ENCODE data around the gene MRGPRG.

MRGPRG gene

DNA sequence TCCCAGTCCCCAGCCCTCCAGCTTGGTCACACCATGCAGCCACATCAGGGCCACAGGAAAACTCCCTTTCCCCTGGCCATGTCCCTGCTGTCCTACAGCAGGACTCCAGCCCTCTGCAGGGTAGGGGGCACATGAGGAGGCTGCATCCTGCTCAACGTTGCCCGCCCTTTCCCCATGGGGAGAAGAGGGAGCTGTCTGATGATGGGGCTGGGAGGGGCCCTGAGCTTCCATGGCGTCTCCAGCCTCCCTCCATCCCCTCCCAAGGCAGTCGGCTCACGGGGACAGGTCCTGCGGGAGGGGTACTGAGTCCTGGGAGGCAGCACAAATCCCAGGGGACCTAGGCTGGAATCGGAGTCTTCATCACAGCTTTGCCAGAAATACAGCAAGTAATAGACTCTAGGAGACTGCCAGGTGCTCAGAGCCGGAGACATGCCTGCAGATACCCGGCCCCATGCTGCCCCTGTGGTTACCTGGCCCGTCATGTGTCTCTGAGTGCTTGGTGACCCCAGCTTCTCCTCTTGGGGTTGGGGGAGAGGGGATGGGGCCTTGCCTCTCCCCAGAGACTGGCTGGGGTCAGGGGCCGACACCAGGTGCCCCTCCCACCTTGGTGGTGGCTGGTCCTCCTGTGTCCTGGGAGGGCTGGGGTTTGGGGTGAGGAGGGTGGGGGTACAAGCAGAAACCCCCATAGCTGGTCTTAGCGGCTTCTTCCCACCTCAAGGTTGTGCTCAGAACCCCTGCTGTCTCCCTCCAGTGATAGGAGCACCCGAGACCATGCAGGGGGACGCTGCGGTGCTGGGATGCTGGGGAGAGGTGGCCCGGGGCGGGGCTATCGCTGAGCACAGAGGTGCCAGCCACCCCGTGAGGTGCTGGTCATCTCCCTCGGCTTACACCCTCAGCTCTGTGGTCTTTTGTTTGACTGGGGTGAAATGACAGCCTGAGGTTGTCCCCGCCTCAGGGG is 11.3 kb upstream of the MRGPRG start:
- Mint-ChIP-seq H3K27ac (no peak overlapping the region), H3K36me3 (ENCODE audit: low read depth) (no peaks in the 10 kb centered on the region), H3K4me1 (ENCODE audit: low read depth) (no peaks in the 10 kb centered on the region), H3K27me3 (peaks cover under 1% of the 10 kb centered on the region), H3K4me3 (no peak overlapping the region), H3K9me3 (no peaks in the 10 kb centered on the region)
- DNase-seq: no peak

DNA sequence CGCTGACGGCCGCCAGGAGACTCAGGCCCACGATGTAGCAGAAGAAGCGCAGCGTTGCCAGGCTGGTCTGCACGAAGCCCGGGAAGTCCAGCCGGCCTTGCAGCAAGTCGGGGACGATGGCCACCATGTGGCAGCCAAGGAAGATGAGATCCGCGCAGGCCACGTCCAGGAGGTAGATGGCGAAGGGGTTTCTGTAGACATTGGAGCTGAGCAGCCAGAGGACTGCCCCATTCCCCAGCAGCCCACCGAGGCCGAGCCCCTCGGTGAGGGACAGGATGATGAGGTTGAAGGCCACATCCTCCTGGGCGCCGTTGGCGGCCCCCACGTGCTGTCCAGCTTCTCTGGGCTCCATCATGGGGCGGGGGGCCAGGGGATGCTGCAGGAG is 9.8 kb upstream of the MRGPRG start:
- DNase-seq: no peak
- Mint-ChIP-seq H3K9me3 (no peaks in the 10 kb centered on the region), H3K27me3 (peaks cover 10% of the 10 kb centered on the region), H3K27ac (no peak overlapping the region), H3K4me3 (no peak overlapping the region), H3K36me3 (ENCODE audit: low read depth) (no peaks in the 10 kb centered on the region), H3K4me1 (ENCODE audit: low read depth) (peaks cover 2% of the 10 kb centered on the region)

DNA sequence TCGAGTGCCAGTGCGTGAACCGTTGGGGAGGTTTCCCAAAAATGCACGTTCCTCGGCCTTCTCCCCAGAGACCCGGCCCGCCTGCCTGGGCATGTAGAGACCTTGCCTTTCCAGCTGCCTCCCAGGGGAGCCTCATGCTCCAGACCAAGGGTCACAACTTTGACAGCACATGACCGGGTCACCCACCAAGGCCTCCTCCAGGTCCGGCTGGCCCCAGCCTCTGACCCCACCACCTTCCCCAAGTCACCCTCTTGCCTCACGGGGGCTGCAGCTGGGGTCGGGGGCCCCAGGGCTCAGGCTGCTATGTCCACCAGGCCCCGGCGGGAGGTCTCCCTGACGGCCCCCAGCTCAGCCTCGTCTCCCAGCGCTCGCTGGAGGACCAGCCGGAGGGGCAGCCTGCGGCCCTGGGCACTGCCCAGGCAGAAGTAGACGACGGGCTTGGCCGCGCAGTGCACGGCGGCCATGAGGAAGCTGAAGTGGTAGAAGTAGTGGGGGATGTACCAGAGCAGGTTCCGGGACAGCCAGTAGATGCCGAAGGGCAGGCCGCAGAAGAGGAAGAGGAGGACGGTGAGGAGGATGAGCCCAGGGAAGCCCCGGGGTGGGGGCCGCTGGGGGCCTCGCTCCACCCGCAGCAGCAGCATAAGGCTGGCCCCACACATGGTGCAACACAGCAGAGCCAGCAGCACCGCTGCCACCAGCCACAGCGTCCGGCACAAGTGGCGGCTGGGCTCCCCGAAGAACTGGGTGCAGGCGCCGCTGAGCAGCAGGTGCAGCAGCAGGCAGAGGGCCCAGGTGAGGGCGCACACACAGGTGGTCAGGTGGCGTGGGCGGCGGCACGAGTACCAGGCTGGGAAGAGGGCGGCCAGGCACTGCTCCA is 9.2 kb upstream of the MRGPRG start:
- Mint-ChIP-seq H3K4me3 (no peak overlapping the region), H3K4me1 (ENCODE audit: low read depth) (peaks cover 6% of the 10 kb centered on the region), H3K27ac (no peak overlapping the region), H3K9me3 (no peaks in the 10 kb centered on the region), H3K36me3 (ENCODE audit: low read depth) (no peaks in the 10 kb centered on the region), H3K27me3 (peaks cover 10% of the 10 kb centered on the region)
- no peak for DNase-seq

DNA sequence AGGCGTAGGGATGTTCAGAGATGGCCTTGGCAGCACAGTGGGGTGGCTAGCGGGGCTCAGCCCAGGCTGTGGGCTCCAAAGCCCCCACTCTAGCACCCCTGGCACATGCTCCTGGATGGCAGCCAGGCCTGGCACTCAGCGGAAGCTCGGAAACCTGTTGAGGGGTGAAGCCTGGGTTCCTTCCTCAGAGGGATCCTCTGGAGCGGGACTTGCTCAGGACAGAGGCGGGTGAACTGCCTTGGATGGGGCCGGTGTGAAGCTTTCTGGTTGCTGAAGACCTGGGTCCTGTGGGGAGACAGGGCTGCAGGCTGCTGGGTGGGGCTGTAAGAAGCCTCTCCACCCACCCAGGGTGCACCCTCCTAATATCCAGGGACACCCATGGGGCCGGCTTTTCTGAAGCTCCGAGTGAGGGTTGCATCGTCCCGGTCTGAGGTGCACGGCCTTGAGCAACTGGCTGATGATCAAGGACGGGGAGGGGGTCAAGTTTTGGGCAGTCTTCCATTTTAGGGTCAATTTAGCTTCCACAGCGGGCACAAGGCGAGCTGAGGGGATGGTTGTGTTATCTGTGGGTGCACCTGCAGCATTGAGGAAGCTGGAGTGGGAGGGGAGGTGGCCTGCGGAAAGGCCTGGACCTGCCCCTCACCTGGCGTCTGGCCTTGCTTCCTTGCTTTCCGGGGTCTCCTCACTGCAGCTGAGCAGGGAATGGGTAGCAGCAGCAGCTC is 8.4 kb upstream of the MRGPRG start:
- Mint-ChIP-seq H3K27me3 (peaks cover 14% of the 10 kb centered on the region), H3K27ac (no peak overlapping the region), H3K4me1 (ENCODE audit: low read depth) (peaks cover 7% of the 10 kb centered on the region), H3K4me3 (no peak overlapping the region), H3K9me3 (no peaks in the 10 kb centered on the region), H3K36me3 (ENCODE audit: low read depth) (no peaks in the 10 kb centered on the region)
- DNase-seq: no peak

DNA sequence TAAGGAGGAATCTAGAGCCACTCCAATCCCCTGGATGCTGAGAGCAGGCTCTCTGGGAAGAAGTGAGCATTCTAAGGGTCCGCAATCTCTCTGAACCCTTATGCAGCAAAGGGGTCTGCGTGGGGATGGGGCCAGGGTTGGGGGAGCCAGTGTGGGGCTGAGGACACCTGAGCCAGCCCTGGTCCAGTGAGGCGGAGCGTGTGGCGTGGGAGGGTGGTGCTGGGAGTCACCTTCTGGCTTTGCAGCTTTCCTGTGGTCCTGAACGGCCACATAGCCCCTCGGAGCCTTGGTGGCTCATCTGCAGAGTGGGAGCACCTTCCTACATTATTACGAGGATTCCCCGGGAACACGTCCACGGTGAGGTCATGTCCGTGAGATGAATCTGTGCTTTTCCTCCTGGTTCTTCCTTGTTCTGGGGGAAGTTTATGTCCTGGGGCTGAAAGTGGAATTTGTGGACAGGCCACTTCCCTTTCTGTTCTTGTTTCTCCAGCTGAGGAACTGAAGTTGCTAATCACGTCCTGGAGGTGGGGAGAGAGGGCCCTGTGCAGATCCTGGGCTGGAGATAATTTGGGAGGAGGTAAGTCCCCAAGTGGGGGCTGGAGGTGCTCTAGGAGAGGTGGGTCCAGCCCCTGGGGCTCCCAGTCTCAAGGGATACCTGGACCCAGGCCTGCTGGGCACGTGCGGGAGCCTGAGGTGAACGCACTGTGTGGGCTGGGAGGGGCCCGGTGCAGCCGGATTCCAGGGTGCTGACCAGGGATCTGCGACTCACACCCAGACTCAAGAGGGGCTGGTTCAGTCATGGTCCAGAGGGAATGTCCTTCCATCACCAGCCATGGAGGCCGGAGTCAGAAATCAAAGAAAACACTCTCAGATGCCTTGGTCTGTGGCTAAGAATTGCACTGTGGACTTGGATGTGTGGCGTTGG is 7.5 kb upstream of the MRGPRG start:
- H3K27ac Mint-ChIP-seq: no peak overlapping the region
- H3K4me1 Mint-ChIP-seq (ENCODE audit: low read depth): peaks cover 7% of the 10 kb centered on the region
- no peak for DNase-seq
- no peaks in the 10 kb centered on the region for H3K36me3 Mint-ChIP-seq (ENCODE audit: low read depth)
- no peaks in the 10 kb centered on the region for H3K9me3 Mint-ChIP-seq
- H3K27me3 Mint-ChIP-seq: peaks cover 14% of the 10 kb centered on the region
- no peak overlapping the region for H3K4me3 Mint-ChIP-seq

DNA sequence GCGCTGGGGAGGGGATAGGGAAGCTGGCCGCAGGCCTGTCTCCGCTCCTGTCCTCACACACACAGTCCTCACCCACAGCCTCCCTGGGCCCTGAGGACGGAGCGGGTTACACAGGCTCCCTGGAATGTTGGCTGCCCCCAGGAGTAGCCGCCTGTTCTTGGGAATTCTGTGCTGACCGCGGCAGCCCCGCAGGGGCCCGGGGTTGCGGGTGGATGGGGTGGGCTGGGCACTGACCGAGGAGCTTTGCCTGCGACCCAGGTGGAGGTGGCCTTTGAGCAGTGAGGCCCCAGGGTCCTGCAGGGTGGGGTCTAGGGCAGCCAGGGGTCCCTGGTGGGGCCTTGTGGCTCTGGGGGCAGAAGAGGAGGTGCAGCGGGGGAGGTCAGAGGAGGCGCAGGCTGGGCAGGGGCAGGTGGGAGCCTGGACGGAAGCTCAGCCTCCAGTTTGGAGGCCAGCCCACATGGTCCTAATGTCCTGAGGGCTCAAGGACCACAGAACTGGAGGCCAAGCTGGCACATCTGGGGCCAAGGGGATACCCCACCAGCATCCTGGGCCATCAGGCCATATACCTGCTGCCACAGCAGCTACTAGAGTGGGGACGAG is 6.6 kb upstream of the MRGPRG start:
- no peak overlapping the region for H3K4me3 Mint-ChIP-seq
- peaks cover 14% of the 10 kb centered on the region for H3K27me3 Mint-ChIP-seq
- H3K9me3 Mint-ChIP-seq: no peaks in the 10 kb centered on the region
- DNase-seq: no peak
- no peak overlapping the region for H3K27ac Mint-ChIP-seq
- no peaks in the 10 kb centered on the region for H3K36me3 Mint-ChIP-seq (ENCODE audit: low read depth)
- peaks cover 7% of the 10 kb centered on the region for H3K4me1 Mint-ChIP-seq (ENCODE audit: low read depth)

DNA sequence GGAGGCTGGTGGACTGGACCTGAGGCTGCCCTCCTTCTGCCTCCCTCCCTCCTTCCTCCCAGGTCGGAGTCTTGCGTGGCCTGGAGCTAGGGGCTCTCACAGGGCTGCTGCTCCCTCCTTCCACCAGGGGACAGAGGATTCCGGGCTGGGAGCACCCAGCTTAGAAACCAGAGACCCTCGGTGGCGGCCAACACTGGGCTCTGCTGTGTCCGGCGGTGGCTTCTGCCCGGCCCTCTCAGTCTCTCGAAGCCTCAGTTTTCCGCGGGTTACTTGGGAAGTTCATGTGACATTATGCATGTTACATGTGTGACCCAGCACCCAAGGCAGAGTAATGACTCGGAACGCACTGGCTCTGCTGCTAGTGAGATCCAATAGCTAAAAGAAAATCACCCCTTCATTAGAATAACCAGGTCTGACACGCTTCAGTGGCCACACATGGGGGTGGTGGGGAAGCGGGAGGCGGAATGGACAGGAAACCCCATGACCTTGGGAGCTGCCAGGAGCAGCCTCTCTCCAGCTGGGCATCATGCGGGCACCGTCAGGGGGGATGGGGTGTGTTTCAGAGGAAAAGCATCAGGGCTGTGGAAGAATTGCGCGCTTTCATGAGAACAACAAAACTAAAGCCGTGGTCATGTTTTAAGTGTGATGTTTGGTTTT is 5.9 kb upstream of the MRGPRG start:
- Mint-ChIP-seq H3K36me3 (ENCODE audit: low read depth) (no peaks in the 10 kb centered on the region), H3K27ac (no peak overlapping the region), H3K4me3 (no peak overlapping the region), H3K4me1 (ENCODE audit: low read depth) (peaks cover 7% of the 10 kb centered on the region), H3K9me3 (no peaks in the 10 kb centered on the region), H3K27me3 (peaks cover 14% of the 10 kb centered on the region)
- no peak for DNase-seq

DNA sequence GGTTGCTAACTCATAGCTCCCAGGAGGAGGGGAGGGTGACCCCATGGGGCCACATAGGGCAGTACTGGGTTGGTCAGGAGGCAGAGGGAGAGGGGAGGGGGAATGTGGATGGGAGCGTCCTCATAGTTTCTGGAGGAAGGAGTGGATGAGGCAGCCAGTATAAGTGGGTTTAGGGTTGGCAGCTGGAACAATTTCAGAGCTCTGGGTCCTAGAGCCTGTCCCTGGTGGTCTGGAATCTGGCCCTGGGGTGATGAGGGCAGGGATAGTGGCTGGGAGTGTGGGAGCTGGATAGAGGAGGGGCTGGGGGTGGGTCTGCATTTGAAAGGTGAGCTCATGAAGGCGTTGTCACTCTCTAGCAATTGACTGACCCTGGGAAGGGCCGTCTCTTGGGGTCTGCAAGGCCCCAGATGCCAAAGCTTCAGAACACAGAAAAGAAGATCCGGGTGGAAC is 5.3 kb upstream of the MRGPRG start:
- Mint-ChIP-seq H3K4me3 (no peak overlapping the region), H3K36me3 (ENCODE audit: low read depth) (no peaks in the 10 kb centered on the region), H3K27me3 (peaks cover 14% of the 10 kb centered on the region), H3K27ac (no peak overlapping the region), H3K9me3 (no peaks in the 10 kb centered on the region), H3K4me1 (ENCODE audit: low read depth) (peaks cover 7% of the 10 kb centered on the region)
- no peak for DNase-seq

DNA sequence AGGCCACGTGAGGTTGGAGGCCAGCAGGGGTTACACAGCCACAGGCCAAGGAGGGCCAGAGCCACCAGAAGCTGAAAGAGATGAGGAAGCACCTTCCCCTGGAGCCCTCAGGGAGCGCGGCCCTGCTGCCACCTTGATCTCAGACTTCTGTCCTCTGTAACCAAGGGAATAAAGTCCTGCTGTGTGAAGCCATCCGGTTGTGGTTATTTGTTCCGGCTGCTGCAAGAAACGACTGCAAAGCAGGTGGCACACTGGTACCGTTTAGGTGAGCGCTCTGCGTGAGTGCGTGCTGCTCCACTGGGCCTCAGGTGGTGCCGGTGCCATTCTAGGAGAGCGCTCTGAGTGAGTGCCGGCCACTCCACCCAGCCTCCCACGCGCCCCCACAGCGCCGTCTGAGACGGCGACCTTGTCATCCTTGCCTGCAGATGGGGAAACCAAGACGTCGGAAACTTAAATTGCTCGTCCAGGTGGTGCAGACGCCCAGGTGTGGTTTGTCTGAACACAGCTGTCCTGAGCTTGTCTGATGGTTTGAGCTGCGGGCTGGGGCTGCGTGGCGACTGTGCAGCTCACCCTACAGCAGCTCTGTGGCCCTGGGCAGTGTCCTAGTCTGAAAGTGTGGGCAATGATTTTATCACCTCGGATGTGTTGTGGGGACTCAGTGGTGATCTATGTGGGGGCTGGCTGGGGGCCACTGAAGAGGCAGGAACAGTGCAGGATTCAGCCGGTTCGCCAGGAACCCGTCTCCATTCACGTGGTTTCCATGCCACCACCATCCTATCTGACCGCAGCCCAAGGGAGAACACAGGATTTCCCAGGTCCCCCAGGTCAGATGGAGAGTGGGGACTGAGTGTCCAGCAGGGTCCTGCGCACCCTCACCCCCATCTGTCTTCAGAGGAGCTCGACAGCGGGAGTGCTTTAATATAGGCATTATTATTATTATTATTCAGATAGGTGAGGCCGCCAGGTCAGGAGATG is 4.6 kb upstream of the MRGPRG start:
- Mint-ChIP-seq H3K9me3 (no peaks in the 10 kb centered on the region), H3K4me3 (no peak overlapping the region), H3K4me1 (ENCODE audit: low read depth) (peaks cover 7% of the 10 kb centered on the region), H3K27ac (no peak overlapping the region), H3K27me3 (peaks cover 14% of the 10 kb centered on the region), H3K36me3 (ENCODE audit: low read depth) (no peaks in the 10 kb centered on the region)
- no peak for DNase-seq

DNA sequence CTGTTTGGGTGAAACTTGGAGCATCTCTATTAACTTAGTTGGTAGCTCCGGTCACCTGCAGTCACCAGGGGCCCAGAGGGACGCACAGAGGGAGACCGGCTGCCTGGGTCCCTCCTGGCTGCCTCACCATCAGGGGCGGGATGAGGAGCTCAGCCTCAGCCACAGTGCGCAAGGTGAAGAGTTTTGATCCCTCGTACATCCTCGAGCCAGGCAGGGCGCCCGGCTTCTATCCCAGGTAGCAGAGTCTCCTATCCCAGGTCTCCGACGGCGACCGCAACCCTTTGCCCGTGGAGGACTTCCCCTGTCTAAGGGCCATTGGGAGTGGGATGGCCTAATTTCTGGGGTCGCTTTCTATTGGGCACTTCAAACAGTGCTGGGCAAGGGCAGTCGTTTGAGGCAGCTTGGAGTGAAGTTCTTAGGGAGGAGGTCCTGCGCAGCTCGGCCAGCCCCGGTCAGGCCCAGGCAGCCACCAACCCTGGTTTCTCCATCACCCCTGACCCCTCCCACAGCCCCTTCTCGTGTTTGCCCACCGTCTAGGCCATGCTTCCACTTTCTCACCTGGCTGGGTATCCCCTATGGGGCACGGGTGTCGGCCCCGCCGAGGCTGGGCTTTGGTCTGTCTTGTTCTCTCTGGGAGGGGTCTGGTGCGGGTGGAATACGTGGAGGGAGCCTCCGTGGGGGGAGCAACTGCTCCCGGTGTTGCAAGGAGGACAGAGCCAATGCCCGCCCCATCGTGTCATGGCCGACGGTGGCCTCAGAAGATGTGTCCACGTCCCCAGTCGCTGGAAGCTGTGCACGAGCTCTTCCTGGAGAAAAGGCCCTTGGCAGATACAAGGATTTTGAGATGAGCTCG is 3.6 kb upstream of the MRGPRG start:
- Mint-ChIP-seq H3K4me1 (ENCODE audit: low read depth) (peaks cover 7% of the 10 kb centered on the region), H3K4me3 (no peak overlapping the region), H3K36me3 (ENCODE audit: low read depth) (no peaks in the 10 kb centered on the region), H3K9me3 (no peaks in the 10 kb centered on the region), H3K27ac (no peak overlapping the region), H3K27me3 (peaks cover 15% of the 10 kb centered on the region)
- DNase-seq: no peak

DNA sequence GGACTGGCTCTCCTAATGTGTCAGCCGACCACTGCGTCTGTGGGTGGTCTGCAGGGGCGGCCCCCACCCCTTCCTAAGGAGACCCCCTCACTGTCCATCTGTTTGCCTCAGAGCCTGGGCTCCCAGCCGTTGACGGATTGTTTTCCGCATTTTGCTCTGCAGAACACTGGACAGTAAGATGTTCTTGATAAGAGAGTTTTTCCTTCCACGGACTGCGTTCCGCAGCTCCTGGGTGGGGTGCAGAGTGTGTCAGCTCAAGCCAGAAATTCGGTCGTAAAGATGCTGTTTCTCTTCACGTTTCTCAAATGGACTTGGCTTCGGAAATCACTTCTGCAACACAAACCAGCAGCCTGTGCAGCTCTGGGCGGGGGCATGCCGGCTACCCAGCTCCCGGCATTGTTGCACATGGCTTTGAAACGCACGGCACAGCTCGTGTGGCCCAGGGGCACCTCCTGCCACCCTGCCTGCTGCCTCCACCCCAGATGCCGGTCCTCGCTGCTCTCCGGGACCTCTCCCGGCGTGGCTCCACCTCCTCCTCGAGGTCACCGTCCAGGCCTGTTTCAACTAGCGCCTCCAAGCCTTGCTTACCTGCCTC is 2.9 kb upstream of the MRGPRG start:
- H3K27me3 Mint-ChIP-seq: peaks cover 21% of the 10 kb centered on the region
- no peak for DNase-seq
- no peaks in the 10 kb centered on the region for H3K9me3 Mint-ChIP-seq
- H3K4me3 Mint-ChIP-seq: no peak overlapping the region
- H3K27ac Mint-ChIP-seq: no peak overlapping the region
- no peaks in the 10 kb centered on the region for H3K36me3 Mint-ChIP-seq (ENCODE audit: low read depth)
- H3K4me1 Mint-ChIP-seq (ENCODE audit: low read depth): peaks cover 12% of the 10 kb centered on the region
